HG03442 (cell line): ENCODE data around the gene S100A12.
"Not testable (repeated sequence)": the region's sequence is repeated elsewhere in the genome, so short reads cannot be mapped to it uniquely, and the experiment has no call there.

ENCODE experiments used
- ATAC-seq: cut with Tn5 transposase; IDR thresholded peaks from one replicate; pipeline ENCODE4 v1.9.1; 2021; ENCODE audit warnings: mild to moderate bottlenecking, moderate library complexity; ENCODE audit not compliant: unreplicated experiment

S100A12 gene

GRCh38 chr1:153354515-153355193, 20.8 kb downstream of the S100A12 start:
- no peak for ATAC-seq

GRCh38 chr1:153353226-153353947, 22.0 kb downstream of the S100A12 start:
- ATAC-seq = no peak

GRCh38 chr1:153352523-153352922, 22.9 kb downstream of the S100A12 start:
- ATAC-seq = no peak

- ATAC-seq = no peak
These were observed 25.0 kb downstream of the S100A12 start for GRCh38 chr1:153350321-153350957.

- no peak for ATAC-seq
These were observed 25.8 kb downstream of the S100A12 start for GRCh38 chr1:153349363-153350320.

- no peak for ATAC-seq
These were observed 26.7 kb downstream of the S100A12 start, which contains the start of gene PGLYRP4 for GRCh38 chr1:153348511-153349362. PGLYRP4 (minus strand) TSS chr1:153348841; CDS start chr1:153347932, 909 bp downstream.

- no peak for ATAC-seq
These were observed 27.6 kb downstream of the S100A12 start for GRCh38 chr1:153347856-153348255.

GRCh38 chr1:153347049-153347448, 28.4 kb downstream of the S100A12 start:
- ATAC-seq = not testable (repeated sequence)

GRCh38 chr1:153346077-153346723, 29.2 kb downstream of the S100A12 start:
- no peak for ATAC-seq

GRCh38 chr1:153345187-153346076, 30.0 kb downstream of the S100A12 start:
- no peak for ATAC-seq

- no peak for ATAC-seq
These were observed 30.7 kb downstream of the S100A12 start for GRCh38 chr1:153344718-153345025.

- ATAC-seq = no peak
These were observed 31.4 kb downstream of the S100A12 start for GRCh38 chr1:153343811-153344717.

GRCh38 chr1:153343040-153343681, 32.3 kb downstream of the S100A12 start:
- ATAC-seq = no peak

GRCh38 chr1:153342178-153342577, 33.2 kb downstream of the S100A12 start:
- ATAC-seq = no peak

GRCh38 chr1:153341431-153341934, 33.9 kb downstream of the S100A12 start:
- ATAC-seq = no peak

GRCh38 chr1:153340356-153340755, 35.1 kb downstream of the S100A12 start:
- ATAC-seq = no peak

- ATAC-seq = no peak
These were observed 35.6 kb downstream of the S100A12 start for GRCh38 chr1:153339802-153340201.
